BE2C (cell line): ENCODE data around the gene SNTG2.

Source experiments
- DNase-seq: peaks from one replicate; pipeline ENCODE4 v3.0.0-alpha.2; 2020
- H3K27me3 ChIP-seq: fragments of 250-450 bp; sonication (Bioruptor Pico); 2 replicates; pipeline ENCODE4 v1.5.1; 2020; ENCODE audit warnings: mild to moderate bottlenecking
- H3K36me3 ChIP-seq: fragments of 250-450 bp; sonication (Bioruptor Pico); 2 replicates; pipeline ENCODE4 v1.5.1; 2020; ENCODE audit warnings: mild to moderate bottlenecking
- H3K4me1 ChIP-seq: fragments of 250-450 bp; sonication (Bioruptor Pico); 2 replicates; pipeline ENCODE4 v1.5.1; 2020
- H3K4me3 ChIP-seq: 2 replicates; pipeline ENCODE4 v1.5.1; 2011; ENCODE audit warnings: low read depth, low read length
- H3K9me3 ChIP-seq: fragments of 250-450 bp; sonication (Bioruptor Pico); 2 replicates; pipeline ENCODE4 v1.5.1; 2020
- TF ChIP-seq, protein P1 (sequence below): IDR thresholded peaks from 2 replicates; pipeline ENCODE4 v1.5.1; 2012; ENCODE audit warnings: mild to moderate bottlenecking, low read depth, low read length

SNTG2 gene

DNA sequence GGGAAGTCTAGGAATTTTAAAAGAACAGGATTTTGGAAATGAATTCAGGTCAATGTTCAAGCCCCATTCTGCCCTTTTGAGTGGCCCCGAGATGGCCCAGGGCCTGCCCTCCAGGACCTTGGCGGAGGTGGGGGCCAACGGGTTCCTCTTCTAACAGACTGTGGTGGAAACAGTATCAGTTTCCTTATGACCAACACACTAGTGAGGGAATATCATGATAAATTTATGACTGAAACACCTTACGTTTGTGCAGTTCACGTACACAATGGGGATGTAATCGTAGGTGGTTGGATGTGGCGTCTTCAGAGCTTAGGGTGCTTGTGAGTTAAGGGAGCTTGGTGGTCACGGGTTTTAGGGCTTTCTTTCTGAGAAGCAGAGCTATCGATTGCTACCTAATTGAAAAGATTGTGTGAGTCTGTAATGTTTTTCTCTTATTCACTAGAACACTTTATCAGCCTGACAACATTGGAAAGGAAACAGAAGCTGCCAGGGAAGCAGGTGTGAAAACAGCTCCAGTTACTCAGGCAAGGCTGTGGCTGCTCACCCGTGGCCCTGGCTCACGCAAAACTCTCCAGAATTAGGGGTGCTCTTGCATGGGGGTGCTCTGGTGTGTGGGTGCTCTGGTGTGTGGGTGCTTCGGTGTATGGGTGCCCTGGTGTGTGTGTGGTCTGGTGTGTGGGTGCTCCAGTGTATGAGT, 165.3 kb downstream of the SNTG2 start:
- no peak overlapping the region for H3K4me3 ChIP-seq
- DNase-seq, result no peak
- H3K9me3 ChIP-seq, result no peaks in the 10 kb centered on the region
- no peaks in the 10 kb centered on the region for H3K27me3 ChIP-seq
- no peaks in the 10 kb centered on the region for H3K36me3 ChIP-seq
- TF ChIP-seq, protein P1, sequence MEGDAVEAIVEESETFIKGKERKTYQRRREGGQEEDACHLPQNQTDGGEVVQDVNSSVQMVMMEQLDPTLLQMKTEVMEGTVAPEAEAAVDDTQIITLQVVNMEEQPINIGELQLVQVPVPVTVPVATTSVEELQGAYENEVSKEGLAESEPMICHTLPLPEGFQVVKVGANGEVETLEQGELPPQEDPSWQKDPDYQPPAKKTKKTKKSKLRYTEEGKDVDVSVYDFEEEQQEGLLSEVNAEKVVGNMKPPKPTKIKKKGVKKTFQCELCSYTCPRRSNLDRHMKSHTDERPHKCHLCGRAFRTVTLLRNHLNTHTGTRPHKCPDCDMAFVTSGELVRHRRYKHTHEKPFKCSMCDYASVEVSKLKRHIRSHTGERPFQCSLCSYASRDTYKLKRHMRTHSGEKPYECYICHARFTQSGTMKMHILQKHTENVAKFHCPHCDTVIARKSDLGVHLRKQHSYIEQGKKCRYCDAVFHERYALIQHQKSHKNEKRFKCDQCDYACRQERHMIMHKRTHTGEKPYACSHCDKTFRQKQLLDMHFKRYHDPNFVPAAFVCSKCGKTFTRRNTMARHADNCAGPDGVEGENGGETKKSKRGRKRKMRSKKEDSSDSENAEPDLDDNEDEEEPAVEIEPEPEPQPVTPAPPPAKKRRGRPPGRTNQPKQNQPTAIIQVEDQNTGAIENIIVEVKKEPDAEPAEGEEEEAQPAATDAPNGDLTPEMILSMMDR, result no peak
- H3K4me1 ChIP-seq, result no peaks in the 10 kb centered on the region

- Histone ChIP-seq H3K4me3 (no peak overlapping the region), H3K36me3 (no peaks in the 10 kb centered on the region), H3K4me1 (no peaks in the 10 kb centered on the region), H3K9me3 (no peaks in the 10 kb centered on the region), H3K27me3 (no peaks in the 10 kb centered on the region)
- no peak for DNase-seq
- TF ChIP-seq, protein P1, result no peak
These were observed 166.9 kb downstream of the SNTG2 start for GRCh38 chr2:1117569-1117968.

DNA sequence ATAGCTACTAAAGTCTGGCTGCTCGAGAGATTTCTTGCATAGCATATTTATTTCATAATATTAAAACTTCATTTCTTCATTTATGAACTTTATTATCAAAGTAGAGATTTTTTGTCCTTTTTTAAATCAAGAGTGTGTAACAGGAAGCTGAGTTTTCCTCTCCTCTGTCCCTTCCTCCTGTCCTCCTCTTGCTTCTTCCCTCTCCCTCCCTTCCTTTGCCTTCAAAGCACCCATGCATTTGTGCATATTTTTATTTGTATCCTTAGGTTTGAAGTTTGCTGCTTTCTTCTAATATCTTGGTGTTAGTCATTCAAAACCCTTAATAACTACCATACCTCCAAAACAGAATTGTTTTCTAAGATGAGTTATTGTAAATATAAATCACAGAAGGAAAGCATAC, 174.6 kb downstream of the SNTG2 start:
- Histone ChIP-seq H3K36me3 (no peaks in the 10 kb centered on the region), H3K27me3 (no peaks in the 10 kb centered on the region), H3K9me3 (no peaks in the 10 kb centered on the region), H3K4me1 (no peaks in the 10 kb centered on the region), H3K4me3 (no peak overlapping the region)
- DNase-seq, result no peak
- TF ChIP-seq, protein P1, result no peak

- H3K4me1 ChIP-seq, result no peaks in the 10 kb centered on the region
- DNase-seq, result no peak
- no peak overlapping the region for H3K4me3 ChIP-seq
- TF ChIP-seq, protein P1, result no peak
- H3K9me3 ChIP-seq, result no peaks in the 10 kb centered on the region
- H3K27me3 ChIP-seq, result no peaks in the 10 kb centered on the region
- no peaks in the 10 kb centered on the region for H3K36me3 ChIP-seq
These were observed 175.2 kb downstream of the SNTG2 start for GRCh38 chr2:1125633-1126370.

DNA sequence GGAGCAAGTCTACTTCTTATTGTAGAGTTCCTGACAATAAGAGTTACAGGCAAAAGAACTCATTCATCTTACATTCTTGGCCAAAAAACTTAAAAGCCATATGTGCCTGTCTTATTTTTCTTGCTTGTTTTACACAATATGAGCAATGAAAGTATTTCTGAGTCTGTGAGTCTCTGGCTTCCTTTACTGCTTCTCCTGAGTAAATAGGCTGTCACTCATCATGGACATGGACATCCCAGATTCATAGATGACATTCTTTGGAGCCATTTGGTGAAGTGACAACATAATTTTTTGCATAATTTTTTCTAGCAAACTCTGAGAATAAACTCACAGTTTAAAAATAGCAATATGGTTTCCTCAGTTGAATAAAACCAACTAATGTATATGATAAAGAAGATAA, 179.3 kb downstream of the SNTG2 start:
- Histone ChIP-seq H3K4me1 (no peaks in the 10 kb centered on the region), H3K4me3 (no peak overlapping the region), H3K9me3 (no peaks in the 10 kb centered on the region), H3K27me3 (no peaks in the 10 kb centered on the region), H3K36me3 (no peaks in the 10 kb centered on the region)
- TF ChIP-seq, protein P1, result no peak
- DNase-seq, result no peak

- H3K9me3 ChIP-seq, result no peaks in the 10 kb centered on the region
- TF ChIP-seq, protein P1, result no peak
- no peaks in the 10 kb centered on the region for H3K27me3 ChIP-seq
- H3K4me3 ChIP-seq, result no peak overlapping the region
- no peaks in the 10 kb centered on the region for H3K36me3 ChIP-seq
- H3K4me1 ChIP-seq, result no peaks in the 10 kb centered on the region
- DNase-seq, result no peak
These were observed 180.3 kb downstream of the SNTG2 start for GRCh38 chr2:1130922-1131321.
